Left lung (tissue), 10 donors: Measurements from ENCODE around the gene PAPPA. TPM values are rescaled to one million over a fixed set of nuclear protein-coding genes. Genes with fewer than 3 reads are reported as not detected.

Experiments used
- ATAC-seq: fragments of 200-7000 bp; cut with Tn5 transposase; one replicate; pipeline ENCODE4 v1.9.1; 2020; ENCODE audit warnings: moderate library complexity
- DNase-seq, 4 donors: peaks; one replicate each; pipeline ENCODE4 v3.0.0-alpha.2; 2013 to 2020
- H3K27ac ChIP-seq, 2 donors: fragments of 200-600 bp; sonication (generic) in 1 of 2; one replicate each; pipeline versions ENCODE4 v1.5.0 to v1.8.0; 2020 to 2021
- H3K27me3 ChIP-seq, 2 donors: fragments of 200-600 bp; sonication (generic) in 1 of 2; one replicate each; pipeline versions ENCODE4 v1.5.0 to v1.8.0; 2020 to 2021
- H3K36me3 ChIP-seq, 2 donors: fragments of 200-600 bp; sonication (generic) in 1 of 2; one replicate each; pipeline versions ENCODE4 v1.5.0 to v1.8.0; 2020 to 2021
- H3K4me1 ChIP-seq, 2 donors: fragments of 200-600 bp; one replicate each; pipeline ENCODE4 v1.8.0; 2021
- H3K4me3 ChIP-seq, 2 donors: fragments of 200-600 bp; sonication (generic) in 1 of 2; one replicate each; pipeline versions ENCODE4 v1.5.0 to v1.8.0; 2020 to 2021; ENCODE audit warnings: mild to moderate bottlenecking in 1 of 2
- H3K9me3 ChIP-seq, 2 donors: fragments of 200-600 bp; sonication (generic) in 1 of 2; one replicate each; pipeline versions ENCODE4 v1.5.0 to v1.8.0; 2020 to 2021
- intact Hi-C, 2 donors: fragments of 100-400 bp; cut with DNase I; formaldehyde crosslinking; loops; one replicate each; pipeline versions ENCODE4 v1.11.2 to v1.14.2; 2022
- polyA plus RNA-seq, 6 donors: library from polyadenylated mRNA; unstranded; fragments of 120-200 nt; gene quantifications; one replicate each; pipeline ENCODE4 v1.2.1, GENCODE V29; 2013; ENCODE audit not compliant: insufficient read length in 6 of 6
- total RNA-seq, 2 donors: library from RNA; stranded (reverse); fragmentation: NEBNext Ultra II Directional; extraction: Animal tissue kit (Norgen Biotek cat#: 25700); gene quantifications; one replicate each; pipeline ENCODE4 v1.2.1, GENCODE V29; 2021
- TF ChIP-seq, protein P1 (sequence below), 2 donors: fragments of 200-600 bp; sonication (generic) in 1 of 2; IDR thresholded peaks; one replicate each; pipeline versions ENCODE4 v1.5.0 to v1.8.0; 2021; ENCODE audit warnings: antibody characterized with exemption in 2 of 2
- donor health status: DM: no; HTN: yes; CAD: no.
- donor health status: DM: no; HTN: no; CAD: no.

PAPPA gene
- total and polyA plus RNA-seq, 8 donors = 1.1 to 9.8 (median 1.3) TPM

DNA sequence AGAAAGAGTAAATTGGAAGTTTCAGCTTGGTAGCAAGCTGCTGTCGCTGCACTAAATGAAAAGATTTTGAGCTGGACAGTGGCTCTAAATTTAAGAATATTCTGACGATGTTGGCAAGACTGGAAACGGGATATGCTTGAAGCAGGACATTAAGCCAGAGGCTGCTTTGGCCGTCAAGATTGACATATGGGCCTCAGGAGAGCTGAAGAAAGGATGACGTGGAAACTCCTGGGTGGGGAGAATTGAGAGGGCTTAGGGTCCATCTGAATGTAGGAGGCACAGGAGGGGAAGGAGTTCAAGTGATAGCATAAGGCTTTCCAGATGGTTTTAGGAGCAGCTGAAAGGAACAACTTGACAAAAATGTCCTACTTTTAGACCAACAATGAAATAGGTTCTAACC lies 108.9 kb downstream of the PAPPA start:
- TF ChIP-seq, protein P1, sequence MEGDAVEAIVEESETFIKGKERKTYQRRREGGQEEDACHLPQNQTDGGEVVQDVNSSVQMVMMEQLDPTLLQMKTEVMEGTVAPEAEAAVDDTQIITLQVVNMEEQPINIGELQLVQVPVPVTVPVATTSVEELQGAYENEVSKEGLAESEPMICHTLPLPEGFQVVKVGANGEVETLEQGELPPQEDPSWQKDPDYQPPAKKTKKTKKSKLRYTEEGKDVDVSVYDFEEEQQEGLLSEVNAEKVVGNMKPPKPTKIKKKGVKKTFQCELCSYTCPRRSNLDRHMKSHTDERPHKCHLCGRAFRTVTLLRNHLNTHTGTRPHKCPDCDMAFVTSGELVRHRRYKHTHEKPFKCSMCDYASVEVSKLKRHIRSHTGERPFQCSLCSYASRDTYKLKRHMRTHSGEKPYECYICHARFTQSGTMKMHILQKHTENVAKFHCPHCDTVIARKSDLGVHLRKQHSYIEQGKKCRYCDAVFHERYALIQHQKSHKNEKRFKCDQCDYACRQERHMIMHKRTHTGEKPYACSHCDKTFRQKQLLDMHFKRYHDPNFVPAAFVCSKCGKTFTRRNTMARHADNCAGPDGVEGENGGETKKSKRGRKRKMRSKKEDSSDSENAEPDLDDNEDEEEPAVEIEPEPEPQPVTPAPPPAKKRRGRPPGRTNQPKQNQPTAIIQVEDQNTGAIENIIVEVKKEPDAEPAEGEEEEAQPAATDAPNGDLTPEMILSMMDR (IDR thresholded peaks at IDR 0.05) = no peak
- no peaks in the 10 kb centered on the region for H3K9me3 ChIP-seq
- ATAC-seq (no peak), DNase-seq (no peak)
- H3K4me1 ChIP-seq = no peaks in the 10 kb centered on the region
- intact Hi-C loops = no loop called here
- peaks cover 0 to 4% of the 10 kb centered on the region in 2 donors for H3K36me3 ChIP-seq
- H3K27me3 ChIP-seq = no peaks in the 10 kb centered on the region
- no peak overlapping the region for H3K4me3 ChIP-seq
- no peak overlapping the region for H3K27ac ChIP-seq

DNA sequence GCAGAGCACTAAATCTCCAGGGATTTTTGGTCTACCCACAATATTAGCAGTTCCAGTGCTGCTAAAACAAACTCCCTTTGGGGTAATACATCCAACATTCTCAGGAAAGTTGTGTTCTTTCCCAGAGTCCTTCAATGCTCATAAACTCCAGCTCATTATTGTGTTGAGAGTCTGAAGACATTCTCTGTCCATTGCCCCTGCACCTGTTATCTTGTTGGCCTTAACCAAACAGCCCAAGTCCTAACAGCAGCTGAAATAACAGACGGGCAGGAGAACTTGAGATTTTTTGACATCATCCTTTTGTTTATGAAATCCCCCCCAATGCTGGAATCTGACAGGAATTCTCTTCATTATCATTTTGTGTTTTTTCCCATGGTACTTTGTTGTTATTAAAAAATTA lies 110.8 kb downstream of the PAPPA start:
- H3K4me1 ChIP-seq = no peaks in the 10 kb centered on the region
- intact Hi-C loops = no loop called here
- no peak overlapping the region for H3K4me3 ChIP-seq
- DNase-seq (no peak), ATAC-seq (no peak)
- no peaks in the 10 kb centered on the region for H3K27me3 ChIP-seq
- peaks cover 0 to 4% of the 10 kb centered on the region in 2 donors for H3K36me3 ChIP-seq
- H3K27ac ChIP-seq = no peak overlapping the region
- TF ChIP-seq, protein P1 (IDR thresholded peaks at IDR 0.05) = no peak
- no peaks in the 10 kb centered on the region for H3K9me3 ChIP-seq

DNA sequence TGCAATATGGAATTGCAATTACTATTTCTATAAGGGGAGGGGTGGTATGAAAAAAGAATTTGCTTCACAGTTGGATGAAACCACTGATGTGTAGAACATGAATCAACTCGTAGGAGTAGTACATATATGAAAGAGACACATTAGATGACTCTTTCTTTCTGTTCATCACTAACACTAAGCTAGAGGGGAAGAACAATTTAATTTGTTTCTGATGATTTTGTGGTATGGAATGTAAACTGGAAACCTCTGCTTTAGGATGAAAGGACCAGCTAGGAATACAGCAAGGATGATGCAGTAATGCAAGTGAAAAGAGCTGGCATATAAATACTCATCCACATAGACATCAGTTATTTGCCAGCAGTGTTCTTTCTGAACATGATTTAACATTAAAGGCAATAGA lies 113.4 kb downstream of the PAPPA start:
- Histone ChIP-seq H3K36me3 (peaks cover 0 to 4% of the 10 kb centered on the region in 2 donors), H3K27ac (no peak overlapping the region), H3K27me3 (no peaks in the 10 kb centered on the region), H3K4me3 (no peak overlapping the region), H3K9me3 (no peaks in the 10 kb centered on the region), H3K4me1 (no peaks in the 10 kb centered on the region)
- no peak for DNase-seq
- intact Hi-C loops = no loop called here
- no peak for ATAC-seq
- TF ChIP-seq, protein P1 (IDR thresholded peaks at IDR 0.05) = no peak

DNA sequence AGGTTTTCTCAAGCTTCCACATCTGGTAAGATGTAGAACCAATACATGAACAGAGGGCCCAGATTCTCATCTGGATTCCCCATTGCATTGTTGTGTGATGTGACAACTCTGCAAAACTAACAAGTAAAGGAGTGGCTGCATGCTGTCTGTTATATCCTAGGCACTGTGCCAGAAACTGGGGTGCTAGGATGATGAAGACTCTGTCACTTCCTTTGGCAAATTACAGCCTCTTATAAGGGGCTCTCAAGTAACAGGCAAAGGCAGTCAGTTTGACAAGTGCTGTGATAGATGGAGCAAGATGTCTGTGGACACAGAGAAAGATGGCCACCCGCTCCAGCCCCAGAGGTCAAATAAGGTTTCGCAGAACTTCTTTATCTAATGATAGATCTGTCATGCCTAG lies 115.7 kb downstream of the PAPPA start:
- Histone ChIP-seq H3K4me1 (no peaks in the 10 kb centered on the region), H3K36me3 (peaks cover 0 to 4% of the 10 kb centered on the region in 2 donors), H3K9me3 (no peaks in the 10 kb centered on the region), H3K27ac (no peak overlapping the region), H3K4me3 (no peak overlapping the region), H3K27me3 (no peaks in the 10 kb centered on the region)
- ATAC-seq = no peak
- no peak for DNase-seq
- intact Hi-C loops = no loop called here
- TF ChIP-seq, protein P1 (IDR thresholded peaks at IDR 0.05) = no peak

DNA sequence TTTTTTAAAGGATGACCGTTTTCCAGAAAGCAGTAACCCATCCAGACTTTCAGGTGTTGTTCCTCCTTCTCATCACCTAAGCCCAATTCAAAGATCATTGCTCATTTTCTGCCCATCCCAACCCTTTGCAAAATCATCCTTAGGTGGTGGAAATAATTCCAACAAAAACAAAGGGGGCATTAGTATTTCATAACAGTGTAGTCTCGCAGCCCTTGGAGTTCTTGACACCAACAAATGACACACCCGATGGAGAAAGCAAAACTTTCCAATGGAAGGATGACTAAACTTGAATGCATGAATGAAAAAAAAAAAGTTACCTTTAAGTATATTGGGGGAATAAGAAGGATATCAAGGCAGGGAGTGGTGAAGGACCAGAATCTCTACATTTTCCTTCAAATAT lies 117.0 kb downstream of the PAPPA start:
- DNase-seq (no peak), ATAC-seq (no peak)
- no peak overlapping the region for H3K4me3 ChIP-seq
- H3K27ac ChIP-seq = no peak overlapping the region
- TF ChIP-seq, protein P1 (IDR thresholded peaks at IDR 0.05) = no peak
- intact Hi-C loops = no loop called here
- H3K9me3 ChIP-seq = no peaks in the 10 kb centered on the region
- H3K4me1 ChIP-seq = no peaks in the 10 kb centered on the region
- no peaks in the 10 kb centered on the region for H3K27me3 ChIP-seq
- H3K36me3 ChIP-seq = peaks cover 0 to 4% of the 10 kb centered on the region in 2 donors
